OCI-LY3 (cell line): ENCODE results near the gene CDH4.

Experiments
- H2AFZ ChIP-seq: fragments of 200-600, 300-600 bp; shearing (Covaris generic); 2 replicates; pipeline ENCODE4 v1.6.0; 2014; ENCODE audit warnings: antibody characterized with exemption, low read depth, low read length
- H3K27ac ChIP-seq: fragments of 200-600, 300-600 bp; sonication (generic); 2 replicates; pipeline ENCODE4 v1.5.1; 2014; ENCODE audit warnings: mild to moderate bottlenecking, low read length, moderate library complexity, mixed read lengths
- H3K27me3 ChIP-seq: fragments of 200-600, 300-600 bp; sonication (generic); 2 replicates; pipeline ENCODE4 v1.6.1; 2014; ENCODE audit warnings: low read depth, low read length, mixed read lengths
- H3K36me3 ChIP-seq: fragments of 200-600, 300-600 bp; sonication (generic); replicated peaks from 2 replicates; pipeline ENCODE3; 2014; ENCODE audit warnings: low read depth, low read length, mixed read lengths
- H3K4me1 ChIP-seq: fragments of 300-600, 200-600 bp; sonication (generic); 2 replicates; pipeline ENCODE4 v1.6.1; 2014; ENCODE audit warnings: low read length, mixed read lengths
- H3K4me2 ChIP-seq: fragments of 200-600, 300-600 bp; sonication (generic); 2 replicates; pipeline ENCODE4 v1.6.1; 2014; ENCODE audit warnings: low read length, mixed read lengths
- H3K4me3 ChIP-seq: fragments of 300-600, 200-600 bp; sonication (generic); 2 replicates; pipeline ENCODE4 v1.5.1; 2014; ENCODE audit warnings: antibody characterized with exemption, mild to moderate bottlenecking, low read length, moderate library complexity
- H3K79me2 ChIP-seq: fragments of 300-600, 200-600 bp; shearing (Covaris generic); 2 replicates; pipeline ENCODE4 v1.6.1; 2014; ENCODE audit warnings: mild to moderate bottlenecking, low read length, mixed read lengths
- H3K9ac ChIP-seq: fragments of 300-600, 200-600 bp; shearing (Covaris generic); 2 replicates; pipeline ENCODE4 v1.6.0; 2014; ENCODE audit warnings: mild to moderate bottlenecking, low read length, moderate library complexity
- H3K9me3 ChIP-seq: fragments of 200-600, 300-600 bp; shearing (Covaris generic); 2 replicates; pipeline ENCODE4 v1.6.1; 2014; ENCODE audit warnings: low read length, mixed read lengths; ENCODE audit not compliant: insufficient read depth
- H4K20me1 ChIP-seq: fragments of 200-600, 300-600 bp; sonication (generic); 2 replicates; pipeline ENCODE4 v1.6.1; 2016; ENCODE audit warnings: low read length, mixed read lengths; ENCODE audit not compliant: insufficient read depth
- CTCF ChIP-seq: fragments of 200-600, 300-600 bp; sonication (generic); IDR thresholded peaks from 2 replicates; pipeline ENCODE4 v1.5.1; 2014; ENCODE audit warnings: antibody characterized with exemption, low read length, low read depth
- EZH2phosphoT487 ChIP-seq: fragments of 200-600 bp; shearing (Covaris generic); IDR thresholded peaks from 2 replicates; pipeline ENCODE4 v1.6.1; 2018; ENCODE audit warnings: antibody characterized with exemption, mixed run types, low read depth

CDH4 gene

GRCh38 chr20:61948586-61949362 lies 696.7 kb downstream of the CDH4 start:
- Histone ChIP-seq H3K9me3 (no peaks in the 10 kb centered on the region), H2AFZ (no peak overlapping the region), H4K20me1 (no peaks in the 10 kb centered on the region; the same call in 1 of the 2 replicates), H3K27ac (no peak overlapping the region), H3K4me3 (no peak overlapping the region), H3K79me2 (no peaks in the 10 kb centered on the region), H3K27me3 (no peaks in the 10 kb centered on the region), H3K9ac (no peak overlapping the region), H3K4me2 (no peak overlapping the region), H3K36me3 (no peaks in the 10 kb centered on the region), H3K4me1 (no peaks in the 10 kb centered on the region)
- no peak for TF ChIP-seq EZH2phosphoT487
- TF ChIP-seq CTCF: no peak

- Histone ChIP-seq H3K4me3 (no peak overlapping the region), H3K9me3 (no peaks in the 10 kb centered on the region), H2AFZ (no peak overlapping the region), H3K4me1 (no peaks in the 10 kb centered on the region), H3K79me2 (no peaks in the 10 kb centered on the region), H3K27ac (no peak overlapping the region), H4K20me1 (no peaks in the 10 kb centered on the region; the same call in 1 of the 2 replicates), H3K27me3 (no peaks in the 10 kb centered on the region), H3K4me2 (no peak overlapping the region), H3K36me3 (no peaks in the 10 kb centered on the region), H3K9ac (no peak overlapping the region)
- no peak for TF ChIP-seq EZH2phosphoT487
- TF ChIP-seq CTCF: no peak
Measured at GRCh38 chr20:61949363-61949713, 697.3 kb downstream of the CDH4 start.

- Histone ChIP-seq H3K9me3 (no peaks in the 10 kb centered on the region), H3K36me3 (no peaks in the 10 kb centered on the region), H3K4me2 (no peak overlapping the region), H3K9ac (no peak overlapping the region), H4K20me1 (no peaks in the 10 kb centered on the region; the same call in 1 of the 2 replicates), H2AFZ (no peak overlapping the region), H3K27ac (no peak overlapping the region), H3K79me2 (no peaks in the 10 kb centered on the region), H3K4me3 (no peak overlapping the region), H3K27me3 (no peaks in the 10 kb centered on the region), H3K4me1 (no peaks in the 10 kb centered on the region)
- no peak for TF ChIP-seq EZH2phosphoT487
- no peak for TF ChIP-seq CTCF
Measured at GRCh38 chr20:61949714-61950640, 697.9 kb downstream of the CDH4 start.

GRCh38 chr20:61950641-61951071 lies 698.6 kb downstream of the CDH4 start:
- Histone ChIP-seq H3K4me3 (no peak overlapping the region), H3K79me2 (no peaks in the 10 kb centered on the region), H3K36me3 (no peaks in the 10 kb centered on the region), H4K20me1 (no peaks in the 10 kb centered on the region; the same call in 1 of the 2 replicates), H2AFZ (no peak overlapping the region), H3K9ac (no peak overlapping the region), H3K4me1 (no peaks in the 10 kb centered on the region), H3K4me2 (no peak overlapping the region), H3K27ac (no peak overlapping the region), H3K9me3 (no peaks in the 10 kb centered on the region), H3K27me3 (no peaks in the 10 kb centered on the region; the same call in 1 of the 2 replicates)
- TF ChIP-seq CTCF (no peak), EZH2phosphoT487 (no peak)
